NB4 (cell line): Measurements from ENCODE around the gene KRTAP10-9.
"Not testable (repeated sequence)": the region's sequence is repeated elsewhere in the genome, so short reads cannot be mapped to it uniquely, and the experiment has no call there.

Source experiments
- DNase-seq: peaks from one replicate; pipeline ENCODE4 v3.0.0; 2010; ENCODE audit warnings: low read depth
- H3K4me3 ChIP-seq: one replicate; pipeline ENCODE4 v1.5.1; 2011; ENCODE audit warnings: mild to moderate bottlenecking, low read depth, low read length, moderate library complexity
- CTCF ChIP-seq: IDR thresholded peaks from one replicate; pipeline ENCODE4 v1.5.1; 2012; ENCODE audit warnings: low read depth, low read length
- MAX ChIP-seq: IDR thresholded peaks from 2 replicates; pipeline ENCODE4 v1.6.1; 2011; ENCODE audit warnings: low read depth, low read length
- MYC ChIP-seq: IDR thresholded peaks from 2 replicates; pipeline ENCODE4 v1.6.1; 2011; ENCODE audit warnings: low read depth, low read length
- POLR2A ChIP-seq: IDR thresholded peaks from 2 replicates; pipeline ENCODE4 v1.6.1; 2011; ENCODE audit warnings: mild to moderate bottlenecking; ENCODE audit not compliant: insufficient read length; ENCODE audit errors: extremely low read depth

The KRTAP10-9 gene

GRCh38 chr21:44626673-44627143, at the start of gene KRTAP10-9:
Gene KRTAP10-9 (plus strand): TSS chr21:44627093. CDS start chr21:44627172, 79 bp downstream.
- DNase-seq: no peak
- no peak within 1 kb of the TSS for H3K4me3 ChIP-seq
- TF ChIP-seq POLR2A (no peak), MAX (no peak), MYC (no peak), CTCF (no peak)

- no peak for TF ChIP-seq POLR2A
- no peak for TF ChIP-seq MAX
- no peak for TF ChIP-seq MYC
- no peak overlapping the region for H3K4me3 ChIP-seq
- DNase-seq: no peak
Measured at GRCh38 chr21:44578371-44579055, 48.4 kb upstream of the KRTAP10-9 start.

GRCh38 chr21:44579056-44579832, 47.6 kb upstream of the KRTAP10-9 start:
- no peak for DNase-seq
- H3K4me3 ChIP-seq: no peak overlapping the region
- no peak for TF ChIP-seq CTCF
- no peak for TF ChIP-seq POLR2A
- TF ChIP-seq MYC: no peak
- no peak for TF ChIP-seq MAX

- H3K4me3 ChIP-seq: no peak overlapping the region
- TF ChIP-seq MAX (no peak), MYC (no peak), CTCF (no peak), POLR2A (no peak)
- DNase-seq: no peak
Measured at GRCh38 chr21:44579833-44580144, 47.1 kb upstream of the KRTAP10-9 start.

- DNase-seq, H3K4me3 ChIP-seq: not testable (repeated sequence)
Measured at GRCh38 chr21:44580231-44580821, 46.6 kb upstream of the KRTAP10-9 start, which contains the start of gene KRTAP10-5. Gene KRTAP10-5 (minus strand): TSS chr21:44580604. CDS start chr21:44580578, 26 bp downstream.

- no peak overlapping the region for H3K4me3 ChIP-seq
- TF ChIP-seq MAX: no peak
- TF ChIP-seq CTCF: no peak
- TF ChIP-seq POLR2A: no peak
- TF ChIP-seq MYC: no peak
- DNase-seq: no peak
Measured at GRCh38 chr21:44581158-44581557, 45.7 kb upstream of the KRTAP10-9 start.
